HT1080 (cell line): ENCODE results near the gene NLRP4. TPM values are rescaled to one million over a fixed set of nuclear protein-coding genes. Genes with fewer than 3 reads are reported as not detected.
A peak's percentile ranks its signal among the peaks of the same experiment; 100 is the strongest.

ENCODE experiments used
- DNase-seq: peaks from one replicate; pipeline ENCODE4 v3.0.0-alpha.2; 2015; ENCODE audit warnings: low read depth
- polyA plus RNA-seq, 2 experiments: library from polyadenylated mRNA; depleted of rRNA; stranded (reverse); fragments of >200 nt; gene quantifications; 2 replicates each; pipeline ENCODE4 v1.2.3, GENCODE V29; 2015
- total RNA-seq: library from RNA; depleted of rRNA; stranded (reverse); fragments of >200 nt; shearing (Covaris generic); gene quantifications from 2 replicates; pipeline ENCODE4 v1.2.3, GENCODE V29; 2014; rRNA removed

NLRP4 gene
- not detected in 2 replicates for total RNA-seq
- not detected in 2 replicates for polyA plus RNA-seq (2015; cell fraction: cytosol; rRNA removed)
- polyA plus RNA-seq (2015; cell fraction: nucleus; rRNA removed), result 0.24 TPM in 1 of 2 replicates, not detected in the other

- DNase-seq, result peak; percentile 4
These were observed at the start of gene NLRP4 for GRCh38 chr19:55836340-55836739. NLRP4 (plus strand) TSS chr19:55836540; CDS start chr19:55852081, 15,541 bp downstream.

GRCh38 chr19:55795021-55795420 lies 41.3 kb upstream of the NLRP4 start:
- DNase-seq, result no peak

GRCh38 chr19:55801416-55801815 lies 34.9 kb upstream of the NLRP4 start:
- no peak for DNase-seq

GRCh38 chr19:55802281-55802680 lies 34.1 kb upstream of the NLRP4 start:
- DNase-seq, result no peak

- peak; percentile 84 for DNase-seq
These were observed 26.8 kb upstream of the NLRP4 start for GRCh38 chr19:55809381-55810058.

GRCh38 chr19:55811340-55811739 lies 25.0 kb upstream of the NLRP4 start:
- no peak for DNase-seq

- DNase-seq, result no peak
These were observed 23.9 kb upstream of the NLRP4 start for GRCh38 chr19:55812449-55812848.

- no peak for DNase-seq
These were observed 22.4 kb upstream of the NLRP4 start for GRCh38 chr19:55813906-55814305.

- no peak for DNase-seq
These were observed 16.3 kb upstream of the NLRP4 start for GRCh38 chr19:55820037-55820436.

GRCh38 chr19:55830656-55831055 lies 5.7 kb upstream of the NLRP4 start:
- no peak for DNase-seq

- DNase-seq, result no peak
These were observed 4.5 kb upstream of the NLRP4 start, which contains the start of gene NLRP11 for GRCh38 chr19:55831846-55832245. NLRP11 (minus strand) TSS chr19:55831999; CDS start chr19:55818174, 13,825 bp downstream.

- no peak for DNase-seq
These were observed 3.7 kb upstream of the NLRP4 start for GRCh38 chr19:55832676-55833075.

- no peak for DNase-seq
These were observed 1.9 kb downstream of the NLRP4 start for GRCh38 chr19:55838251-55838650.

- no peak for DNase-seq
These were observed 2.6 kb downstream of the NLRP4 start for GRCh38 chr19:55838906-55839305.

- DNase-seq, result no peak
These were observed 18.8 kb downstream of the NLRP4 start for GRCh38 chr19:55855160-55855559.

GRCh38 chr19:55857149-55857548 lies 20.8 kb downstream of the NLRP4 start:
- DNase-seq, result no peak

GRCh38 chr19:55857974-55858373 lies 21.6 kb downstream of the NLRP4 start:
- no peak for DNase-seq

- DNase-seq, result no peak
These were observed 22.1 kb downstream of the NLRP4 start for GRCh38 chr19:55858401-55858800.

GRCh38 chr19:55858969-55859368 lies 22.6 kb downstream of the NLRP4 start:
- DNase-seq, result no peak

- no peak for DNase-seq
These were observed 30.2 kb downstream of the NLRP4 start for GRCh38 chr19:55866521-55866920.

- no peak for DNase-seq
These were observed 30.8 kb downstream of the NLRP4 start for GRCh38 chr19:55867101-55867500.

- no peak for DNase-seq
These were observed 34.4 kb downstream of the NLRP4 start for GRCh38 chr19:55870736-55871135.

GRCh38 chr19:55877211-55877610 lies 40.9 kb downstream of the NLRP4 start:
- DNase-seq, result no peak
